Skin epidermis (tissue), 12 donors: ENCODE measurements around the gene PNLIP.

Experiments used
- H3K27ac ChIP-seq, 21 experiments: fragments of 200-600 bp; sonication (generic) in 11 of 21; one replicate each; pipeline ENCODE4 v1.5.0; 2020; ENCODE audit warnings: mild to moderate bottlenecking in 3 of 21, inconsistent platforms in 2 of 21, moderate library complexity in 2 of 21
- H3K4me3 ChIP-seq, 7 experiments: fragments of 200-600 bp; sonication (generic) in 2 of 7; one replicate each; pipeline ENCODE4 v1.5.0; 2020; ENCODE audit warnings: inconsistent platforms in 2 of 7, mild to moderate bottlenecking in 2 of 7, moderate library complexity in 1 of 7

The PNLIP gene

DNA sequence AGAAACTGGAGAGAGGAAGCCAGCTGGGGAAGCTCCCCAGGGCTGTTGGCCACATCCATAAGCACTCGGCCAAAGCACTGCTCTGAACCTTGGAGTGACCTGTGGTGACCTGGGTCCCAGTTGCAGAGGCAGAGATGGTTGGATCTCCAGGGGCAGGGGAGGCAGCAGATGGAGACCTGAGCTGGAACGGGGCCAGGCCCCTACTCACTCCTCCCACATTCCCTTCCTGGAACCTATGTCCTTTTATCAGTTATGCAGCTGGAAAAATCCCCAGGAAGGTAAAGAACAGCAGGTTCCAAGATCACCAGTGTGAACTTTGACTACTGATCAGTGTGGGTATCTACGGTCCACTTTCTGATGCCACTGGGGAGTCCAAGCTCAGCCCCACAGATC lies 65.4 kb downstream of the PNLIP start:
- no peak overlapping the region for H3K4me3 ChIP-seq
- H3K27ac ChIP-seq = no peak overlapping the region

DNA sequence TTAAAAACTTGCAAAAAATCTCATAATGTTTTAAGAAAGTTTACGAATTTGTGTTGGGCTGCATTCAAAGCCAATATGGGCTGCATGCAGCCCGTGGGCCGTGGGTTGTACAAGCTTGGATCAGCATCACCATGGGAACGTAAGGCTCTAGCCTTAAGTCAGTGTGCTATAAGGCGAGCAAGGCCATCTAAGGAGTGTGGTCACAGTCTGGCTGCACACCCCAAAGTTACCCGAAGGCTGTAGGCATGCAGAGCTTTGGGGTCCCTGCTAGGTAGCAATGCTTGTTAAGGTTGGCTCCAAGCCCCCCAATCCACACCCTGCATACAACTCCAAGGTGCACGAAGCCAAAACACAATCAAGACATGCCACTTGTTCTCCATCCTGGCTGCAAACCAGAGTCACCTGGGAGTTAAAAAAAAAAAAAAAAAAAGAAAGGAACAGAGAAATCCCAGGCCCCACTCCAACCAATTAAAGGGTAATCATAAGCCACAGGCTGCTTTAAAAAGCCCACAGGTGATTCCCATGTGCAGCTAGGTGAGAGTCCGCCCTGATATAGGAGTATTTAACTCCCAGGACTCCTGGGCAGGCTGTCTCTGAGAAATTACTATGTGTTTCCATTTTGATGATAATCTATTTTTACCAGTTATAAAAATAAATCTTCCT lies 66.5 kb downstream of the PNLIP start:
- H3K4me3 ChIP-seq = no peak overlapping the region
- no peak overlapping the region for H3K27ac ChIP-seq

DNA sequence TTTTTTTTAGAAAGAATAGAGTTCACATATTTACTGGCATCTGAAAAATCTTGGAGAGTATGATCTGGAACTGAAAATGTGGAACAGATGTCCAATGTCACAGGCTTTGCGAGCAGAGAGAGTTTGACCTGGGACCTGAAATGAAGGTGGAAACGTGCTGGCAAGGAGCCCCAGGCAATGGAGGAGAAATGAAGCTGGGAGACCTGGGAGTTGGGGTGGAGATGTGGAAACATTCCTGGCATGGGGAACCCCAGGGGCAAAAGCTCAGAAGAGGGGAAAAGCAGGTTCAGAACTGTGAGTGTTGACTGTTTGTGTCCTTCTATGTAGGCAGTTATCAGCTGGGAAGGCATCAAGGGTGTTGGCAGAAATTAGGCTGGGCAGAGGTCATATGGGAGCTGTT lies 67.7 kb downstream of the PNLIP start:
- Histone ChIP-seq H3K4me3 (no peak overlapping the region), H3K27ac (no peak overlapping the region)

DNA sequence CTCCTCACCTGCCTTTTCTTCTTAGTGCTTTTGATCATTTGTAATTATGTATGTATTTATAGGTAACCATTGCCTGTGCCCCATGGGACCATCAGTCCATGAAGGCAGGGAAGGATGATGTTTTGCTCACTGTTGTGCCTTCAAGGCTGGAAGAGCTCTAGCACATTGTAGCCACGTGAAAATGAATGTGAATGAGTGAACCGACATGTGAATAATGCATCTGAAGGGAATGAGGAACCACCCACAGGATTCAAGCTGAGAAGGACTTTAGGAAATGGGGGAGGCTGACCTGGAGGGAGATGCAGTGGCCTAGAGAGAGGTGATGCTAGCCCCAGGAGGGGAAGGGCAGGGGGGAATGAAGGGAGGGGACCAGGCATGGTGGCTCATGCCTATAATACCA lies 69.1 kb downstream of the PNLIP start:
- H3K4me3 ChIP-seq = no peak overlapping the region
- H3K27ac ChIP-seq = no peak overlapping the region

- no peak overlapping the region for H3K27ac ChIP-seq
- H3K4me3 ChIP-seq = no peak overlapping the region
Observed at GRCh38 chr10:116615199-116615776, 69.6 kb downstream of the PNLIP start.
